Keratinocyte (primary cell): ENCODE data around the gene GABRB1.

Experiments used
- EZH2 ChIP-seq: IDR thresholded peaks from one replicate; pipeline ENCODE4 v1.6.1; 2012; ENCODE audit warnings: inconsistent platforms, mild to moderate bottlenecking, low read length, moderate library complexity
- TF ChIP-seq, protein P1 (sequence below), 3 experiments: IDR thresholded peaks in 1 of 3; conservative IDR thresholded peaks in 1 of 3; optimal IDR thresholded peaks in 1 of 3; 2 replicates in 2 of 3; 3 replicates in 1 of 3; pipeline versions ENCODE3 to v1.5.1; 2011; ENCODE audit warnings: low read length in 3 of 3, mild to moderate bottlenecking in 3 of 3, moderate library complexity in 2 of 3, control low read depth in 1 of 3, inconsistent platforms in 1 of 3; ENCODE audit not compliant: insufficient read depth in 2 of 3; ENCODE audit errors: extremely low read depth in 1 of 3

DNA sequence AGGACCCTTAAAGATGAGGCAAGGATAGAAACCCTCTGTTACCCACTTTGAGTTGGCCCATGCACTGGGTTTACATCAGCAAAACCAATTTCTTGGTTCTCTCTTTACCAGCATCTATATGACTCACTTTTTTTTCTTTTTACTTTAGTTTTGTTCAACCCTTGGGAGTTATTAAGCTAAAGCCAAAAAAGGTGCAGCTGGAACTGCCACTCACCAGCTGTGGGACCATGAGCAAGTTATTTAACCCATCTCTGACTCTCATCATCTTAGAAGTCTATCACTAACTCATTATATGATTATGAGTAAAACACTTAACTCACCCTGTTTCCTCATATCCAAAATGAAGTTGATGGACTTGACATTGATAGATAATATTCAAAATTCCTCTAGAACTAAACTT, 53.4 kb downstream of the GABRB1 start:
- TF ChIP-seq, protein P1, sequence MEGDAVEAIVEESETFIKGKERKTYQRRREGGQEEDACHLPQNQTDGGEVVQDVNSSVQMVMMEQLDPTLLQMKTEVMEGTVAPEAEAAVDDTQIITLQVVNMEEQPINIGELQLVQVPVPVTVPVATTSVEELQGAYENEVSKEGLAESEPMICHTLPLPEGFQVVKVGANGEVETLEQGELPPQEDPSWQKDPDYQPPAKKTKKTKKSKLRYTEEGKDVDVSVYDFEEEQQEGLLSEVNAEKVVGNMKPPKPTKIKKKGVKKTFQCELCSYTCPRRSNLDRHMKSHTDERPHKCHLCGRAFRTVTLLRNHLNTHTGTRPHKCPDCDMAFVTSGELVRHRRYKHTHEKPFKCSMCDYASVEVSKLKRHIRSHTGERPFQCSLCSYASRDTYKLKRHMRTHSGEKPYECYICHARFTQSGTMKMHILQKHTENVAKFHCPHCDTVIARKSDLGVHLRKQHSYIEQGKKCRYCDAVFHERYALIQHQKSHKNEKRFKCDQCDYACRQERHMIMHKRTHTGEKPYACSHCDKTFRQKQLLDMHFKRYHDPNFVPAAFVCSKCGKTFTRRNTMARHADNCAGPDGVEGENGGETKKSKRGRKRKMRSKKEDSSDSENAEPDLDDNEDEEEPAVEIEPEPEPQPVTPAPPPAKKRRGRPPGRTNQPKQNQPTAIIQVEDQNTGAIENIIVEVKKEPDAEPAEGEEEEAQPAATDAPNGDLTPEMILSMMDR (optimal IDR thresholded peaks at IDR 0.05 in 1 of 3, IDR thresholded peaks at IDR 0.05 in 1 of 3, conservative IDR thresholded peaks at IDR 0.05 in 1 of 3; ENCODE audit: extremely low read depth in 1 of 3, insufficient read depth in 2 of 3, low read length in 3 of 3) = no peak
- TF ChIP-seq EZH2 = no peak
